Activated CD8-positive, alpha-beta memory T cell treated with anti-CD3 and anti-CD28 coated beads for 36 hours (primary cell): Measurements from ENCODE around the gene CHRDL1. TPM values are rescaled to one million over a fixed set of nuclear protein-coding genes. Genes with fewer than 3 reads are reported as not detected.

ENCODE experiments used
- CTCF ChIA-PET: fragments of 350-600 bp; sonication (Branson Sonifier 250); formaldehyde crosslinking; loops from one replicate; lab custom pipeline; 2021; ENCODE audit warnings: antibody characterized with exemption; lab: Charles Lee
- POLR2A ChIA-PET: fragments of 350-600 bp; sonication (Branson Sonifier 250); formaldehyde crosslinking; loops from one replicate; lab custom pipeline; 2021; ENCODE audit warnings: antibody characterized with exemption; lab: Charles Lee
- total RNA-seq, 2 experiments: library from RNA; stranded (reverse); gene quantifications; one replicate each; pipeline ENCODE4 v1.2.3, GENCODE V29; 2021

Gene CHRDL1
- total RNA-seq, 2 experiments from 2014 or later: not detected

DNA sequence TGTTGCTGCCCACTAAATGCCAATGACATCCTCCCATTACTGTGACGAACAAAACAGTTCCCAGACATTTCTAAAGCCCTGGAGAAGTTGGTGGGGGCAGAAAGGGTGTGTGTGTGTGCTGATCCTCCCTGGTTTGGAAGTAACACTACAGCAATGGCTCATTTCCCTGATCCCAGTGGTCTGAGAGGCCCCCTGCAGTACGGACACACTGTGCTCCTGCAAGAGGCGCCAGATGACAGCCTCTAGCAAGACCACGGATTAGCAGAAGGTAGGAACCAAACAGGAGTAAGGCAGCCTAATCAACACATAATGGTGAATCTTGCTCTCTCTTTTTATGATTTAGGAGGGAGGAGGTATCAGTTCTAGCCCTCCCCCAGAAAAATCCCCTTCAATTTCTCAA, 49.6 kb downstream of the CHRDL1 start:
- POLR2A ChIA-PET: no interaction called here

DNA sequence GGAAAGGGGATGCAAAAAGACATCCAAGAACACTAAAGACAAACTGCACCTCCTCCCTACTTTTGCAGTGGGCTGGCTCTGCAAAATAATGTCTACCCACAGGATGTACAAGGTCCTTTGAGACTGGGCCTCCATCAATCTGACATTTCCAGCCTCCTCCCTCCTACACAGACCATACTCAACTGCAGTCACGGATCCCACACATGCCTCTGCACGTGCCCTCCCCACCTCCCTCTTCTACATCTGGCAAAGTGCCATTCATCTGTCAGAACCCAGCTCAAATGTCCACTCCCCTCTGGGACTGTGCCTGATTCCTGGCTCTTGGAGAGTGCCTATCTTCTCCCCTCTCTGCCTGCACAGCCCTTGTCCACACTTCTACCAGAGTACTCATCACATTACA, 50.3 kb downstream of the CHRDL1 start:
- ChIA-PET CTCF (no interaction called here), POLR2A (no interaction called here)

More for the DNA sequence above, 49.6 kb downstream of the CHRDL1 start:
- CTCF ChIA-PET: no interaction called here

DNA sequence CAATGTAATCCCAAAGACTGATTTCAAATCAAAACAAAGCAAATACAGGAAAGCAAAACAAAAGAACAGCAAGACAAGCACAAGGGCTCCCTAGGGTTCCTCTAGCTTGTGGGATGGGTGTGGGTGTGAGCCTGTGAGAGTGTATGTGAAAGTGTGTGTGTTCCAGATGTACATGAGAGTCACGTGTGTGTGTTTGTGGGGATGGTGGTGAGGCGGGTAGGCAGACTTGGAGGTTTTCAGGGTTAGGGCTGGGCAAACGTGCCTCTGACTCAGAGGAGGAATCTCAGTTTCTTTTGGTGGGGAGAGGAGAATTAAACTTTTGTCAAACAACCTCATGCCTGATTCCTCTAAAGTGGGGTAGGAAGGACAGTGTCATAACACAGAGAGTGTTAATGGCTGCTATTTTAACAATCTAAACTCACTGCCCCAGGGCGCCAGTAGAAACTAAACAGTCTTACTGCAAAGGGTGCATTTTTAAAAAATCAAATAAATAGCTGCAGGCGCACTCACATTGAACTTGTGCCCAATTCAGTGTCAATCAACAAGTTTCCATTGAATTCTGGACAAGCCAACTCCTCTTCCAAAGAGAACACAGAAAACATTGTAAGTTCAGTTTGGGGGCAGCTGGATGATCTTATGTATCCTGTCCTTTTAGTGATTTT, 51.8 kb downstream of the CHRDL1 start:
- CTCF ChIA-PET: no interaction called here
- POLR2A ChIA-PET: no interaction called here

DNA sequence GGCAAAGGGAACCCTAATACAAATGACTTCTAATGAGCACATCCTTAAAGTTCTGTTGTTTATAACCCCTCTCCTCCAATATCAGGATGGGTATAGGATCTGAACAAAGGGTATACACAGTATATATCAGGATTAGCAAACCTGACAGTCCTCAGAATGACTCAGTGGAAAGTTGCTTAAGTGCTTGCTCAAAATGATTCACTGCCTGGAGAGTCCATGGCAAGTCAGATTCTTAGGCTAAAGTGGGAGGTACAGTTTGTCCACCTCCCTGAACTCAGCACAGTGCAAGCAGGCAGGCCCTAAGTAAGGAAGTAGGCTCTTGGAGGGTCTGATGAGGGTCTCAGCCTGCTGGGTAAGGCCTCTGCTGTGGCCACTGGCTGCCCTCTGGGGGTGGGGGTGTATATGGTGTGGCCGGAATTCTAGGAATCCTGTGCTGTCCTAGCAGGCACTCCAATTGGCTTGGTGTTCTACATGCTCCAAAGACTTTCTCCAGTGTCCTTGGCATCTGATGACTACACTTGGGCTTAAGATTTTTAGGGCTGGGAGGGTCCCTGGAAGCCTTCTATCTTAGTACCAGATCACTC, 54.3 kb downstream of the CHRDL1 start:
- POLR2A ChIA-PET: no interaction called here
- CTCF ChIA-PET: no interaction called here

DNA sequence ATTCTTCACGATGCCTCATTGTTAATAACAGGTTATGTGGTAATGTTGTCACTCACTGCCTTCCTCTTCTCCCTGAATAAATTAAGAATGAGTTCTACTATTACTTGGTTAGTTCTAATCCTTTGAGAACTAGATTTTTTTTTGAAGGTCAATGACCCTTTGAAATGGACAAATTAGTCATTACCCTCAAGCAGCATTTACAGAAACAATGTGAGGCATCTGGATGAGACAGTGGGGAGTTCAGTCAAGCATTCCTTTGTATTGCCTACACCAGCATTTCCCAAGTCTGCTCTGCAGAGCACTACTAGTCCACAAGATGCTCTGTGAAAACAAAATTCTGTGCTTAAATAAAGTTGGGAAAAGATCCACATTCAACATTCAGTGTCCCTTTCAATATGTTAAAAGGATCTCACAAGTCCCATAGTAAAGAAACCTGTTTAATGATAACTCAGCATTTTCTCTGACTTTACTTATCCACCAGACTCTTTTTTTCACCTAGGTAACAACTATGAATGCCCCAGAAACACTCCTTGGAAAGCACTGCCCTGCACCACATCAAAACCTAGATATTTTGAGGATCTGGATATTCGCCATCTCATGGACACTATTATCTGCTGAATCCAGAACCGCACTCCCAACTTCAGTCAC, 60.6 kb downstream of the CHRDL1 start:
- POLR2A ChIA-PET: no interaction called here
- CTCF ChIA-PET: no interaction called here

DNA sequence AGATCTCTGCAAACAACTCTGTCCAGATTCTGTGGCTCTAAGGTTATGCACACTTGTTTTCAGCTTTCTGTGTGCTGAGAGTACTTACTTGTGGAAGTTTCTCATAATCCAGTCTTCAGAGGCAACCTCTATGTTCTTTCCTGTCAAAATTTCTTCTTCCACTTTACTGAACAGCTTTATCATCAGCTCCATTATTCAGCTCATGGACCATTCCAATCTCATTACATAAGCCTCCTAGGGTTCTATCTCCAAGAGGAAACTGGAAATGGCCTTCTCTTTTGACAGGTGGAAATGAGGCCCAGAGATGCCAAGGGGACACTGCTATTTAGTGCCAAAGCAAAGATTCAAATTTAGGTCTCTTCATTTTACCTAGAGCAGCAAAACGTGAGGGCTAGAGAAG, 61.3 kb downstream of the CHRDL1 start:
- POLR2A ChIA-PET: no interaction called here

DNA sequence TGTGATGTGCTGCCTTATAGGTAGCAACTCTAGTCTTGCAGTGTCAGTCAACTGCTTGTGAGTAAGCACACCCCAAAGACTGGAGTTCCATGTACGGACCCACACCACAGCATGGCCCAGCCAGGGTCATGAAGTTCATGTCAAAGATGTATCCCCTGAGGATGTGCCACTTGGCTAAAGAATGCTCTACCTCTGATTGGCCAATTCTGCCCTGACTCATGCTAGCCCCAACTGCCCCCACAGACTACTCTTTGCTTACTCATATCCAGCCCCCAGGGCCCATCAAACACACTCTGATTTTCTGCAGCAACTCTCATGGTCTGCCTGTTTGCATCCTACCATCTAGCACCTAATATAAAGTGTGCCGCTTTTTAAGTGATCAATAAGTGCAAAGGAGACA, 62.5 kb downstream of the CHRDL1 start:
- ChIA-PET POLR2A (no interaction called here), CTCF (no interaction called here)

More for the DNA sequence above, 61.3 kb downstream of the CHRDL1 start:
- CTCF ChIA-PET: no interaction called here

DNA sequence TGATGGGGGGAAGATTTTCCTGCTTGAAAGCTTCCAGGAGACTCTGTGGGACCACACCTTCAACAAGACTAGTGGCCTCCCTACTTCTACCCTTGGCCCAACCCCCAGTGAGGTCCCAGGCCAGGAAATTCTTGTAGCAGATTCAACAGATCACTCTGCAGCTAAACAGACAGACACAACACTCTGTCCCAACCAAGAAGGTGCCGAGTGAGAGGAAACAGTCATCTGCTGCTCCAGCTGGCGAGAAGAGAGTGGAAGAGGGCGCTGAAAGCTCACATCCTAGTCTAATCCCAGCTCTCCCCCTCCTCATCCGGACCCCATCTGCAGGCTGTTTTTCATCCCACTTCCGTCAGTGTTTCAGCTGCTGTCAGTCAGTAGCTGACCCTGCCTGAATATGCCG, 63.4 kb downstream of the CHRDL1 start:
- POLR2A ChIA-PET: no interaction called here
- CTCF ChIA-PET: no interaction called here

DNA sequence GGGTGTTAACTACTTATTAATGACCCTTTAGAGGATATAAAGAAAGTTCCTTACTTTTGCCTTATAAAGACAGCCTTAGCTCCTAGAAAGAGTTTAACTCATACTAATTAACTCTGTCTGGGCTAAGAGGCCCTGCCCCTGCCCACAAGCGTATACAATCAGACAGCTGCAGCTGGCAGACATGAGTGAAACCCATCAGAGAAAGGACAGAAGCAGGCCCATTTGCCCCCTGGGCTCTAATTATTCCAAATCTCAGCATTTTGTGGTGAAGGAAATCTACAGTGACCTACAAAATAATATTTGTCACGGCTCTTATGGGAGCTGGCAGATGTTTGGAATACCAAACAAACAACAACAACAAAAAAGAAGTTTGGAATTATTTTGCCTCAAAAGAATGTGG, 71.8 kb downstream of the CHRDL1 start:
- POLR2A ChIA-PET: no interaction called here
- CTCF ChIA-PET: no interaction called here

DNA sequence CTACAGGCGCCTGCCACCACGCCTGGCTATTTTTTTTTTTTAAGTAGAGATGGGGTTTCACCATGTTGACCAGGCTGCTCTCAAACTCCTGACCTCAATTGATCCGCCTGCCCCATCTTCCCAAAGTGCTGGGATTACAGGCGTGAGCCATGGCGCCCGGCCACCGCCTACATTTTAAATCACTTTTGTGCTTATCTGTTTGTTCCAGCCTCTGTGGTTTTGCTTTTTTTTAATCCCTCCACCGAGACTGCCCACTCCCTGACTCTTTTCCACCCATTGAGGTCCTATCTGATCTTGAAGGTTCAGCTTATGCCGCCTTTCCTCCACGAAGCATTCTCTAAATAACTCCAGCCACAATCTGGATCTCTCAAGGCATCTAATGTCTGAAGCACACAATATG, 73.5 kb downstream of the CHRDL1 start:
- ChIA-PET CTCF (no interaction called here), POLR2A (no interaction called here)

DNA sequence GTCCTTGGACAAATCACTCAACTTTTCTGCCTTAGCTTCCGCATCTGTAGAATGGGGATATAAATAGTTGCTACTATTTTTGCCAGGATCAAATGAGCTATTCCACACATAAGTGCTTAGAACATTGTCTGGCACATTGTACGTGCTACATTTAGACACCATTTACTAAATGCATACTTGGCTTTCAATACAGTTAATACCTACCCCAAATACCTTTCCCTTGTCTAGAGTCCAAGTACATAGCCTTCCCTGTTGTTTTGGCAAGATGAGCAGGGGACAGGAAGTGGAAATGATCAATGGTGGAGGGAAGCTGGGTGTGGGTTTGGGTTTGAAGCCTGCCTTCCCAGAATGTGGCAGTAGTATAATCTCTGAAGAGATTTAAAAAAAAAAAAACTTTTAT, 82.0 kb downstream of the CHRDL1 start:
- CTCF ChIA-PET: no interaction called here
- POLR2A ChIA-PET: no interaction called here

DNA sequence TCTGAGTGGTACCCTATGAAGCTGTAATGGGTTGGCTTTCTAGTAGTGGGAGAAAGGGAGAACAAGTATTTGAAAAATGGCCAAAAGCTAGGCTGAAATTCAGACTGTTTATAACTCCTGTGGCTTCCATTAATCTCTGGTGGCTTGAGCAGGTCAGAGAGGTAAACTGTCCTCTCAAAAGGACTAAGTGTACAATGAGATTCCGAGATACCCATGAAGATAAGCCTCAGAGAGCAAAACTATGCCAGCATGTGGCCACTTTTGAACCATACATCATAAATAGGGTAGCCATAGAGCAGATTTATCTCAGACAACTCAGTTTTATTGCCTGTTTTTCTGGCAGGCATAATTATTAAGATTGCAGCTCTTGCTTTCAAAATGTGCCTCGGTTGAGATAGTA, 89.2 kb downstream of the CHRDL1 start:
- POLR2A ChIA-PET: no interaction called here
- CTCF ChIA-PET: no interaction called here

DNA sequence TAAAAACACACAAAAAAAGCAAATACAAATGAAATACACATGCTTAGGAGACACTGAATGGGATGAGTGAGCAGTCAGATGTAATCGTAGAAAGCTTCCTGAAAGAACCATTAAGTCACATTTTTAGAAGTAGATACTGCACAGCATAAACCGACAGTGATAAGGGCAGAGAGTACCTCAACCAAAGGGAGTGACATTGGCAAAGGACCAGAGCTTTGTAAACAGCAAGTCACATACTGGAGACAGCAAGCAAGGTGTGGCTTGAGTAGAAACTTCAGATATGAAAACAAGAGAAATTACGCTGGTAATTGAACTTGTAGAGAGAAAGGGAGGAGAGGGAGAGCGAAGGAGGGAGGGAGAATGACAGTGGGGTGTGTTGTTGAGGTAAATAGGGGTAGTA, 92.0 kb downstream of the CHRDL1 start:
- ChIA-PET CTCF (no interaction called here), POLR2A (no interaction called here)

DNA sequence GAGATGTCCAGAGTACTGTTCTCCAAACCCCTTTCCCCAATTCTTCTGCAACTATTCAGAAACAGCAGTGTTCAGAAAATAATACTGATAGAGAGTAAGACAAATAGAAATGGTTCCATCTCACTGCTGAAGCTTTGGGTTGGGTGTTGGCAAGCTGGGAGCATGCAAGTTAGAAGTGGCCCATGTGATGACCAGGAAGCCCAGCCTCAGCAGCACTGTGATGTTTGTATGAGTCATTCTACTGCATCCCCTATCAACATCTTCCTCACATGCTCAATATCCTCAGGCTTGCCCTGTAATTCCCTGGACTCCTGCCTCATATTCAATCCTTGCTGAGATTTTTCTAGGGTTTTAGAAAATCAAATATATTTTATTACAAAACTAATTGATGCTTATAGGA, 96.5 kb downstream of the CHRDL1 start:
- ChIA-PET CTCF (no interaction called here), POLR2A (no interaction called here)

DNA sequence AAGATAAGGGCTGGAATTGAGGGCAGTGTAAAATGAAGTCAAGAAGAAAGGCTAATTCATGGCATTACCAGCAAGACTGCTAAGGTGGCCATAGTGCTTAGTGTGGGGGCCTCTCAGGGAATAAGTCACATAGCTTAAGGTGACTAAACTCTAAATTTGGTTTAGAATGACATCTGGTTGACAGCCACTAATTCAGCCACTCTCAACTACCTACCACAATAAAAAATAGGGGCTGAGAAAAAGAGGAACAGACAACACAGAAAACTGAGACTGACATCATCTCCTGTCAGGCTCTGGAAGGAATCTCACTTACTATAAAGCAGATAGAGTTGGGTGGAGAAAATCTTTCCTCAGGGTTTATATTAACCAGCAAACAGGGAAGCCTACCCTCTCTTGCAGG, 96.9 kb downstream of the CHRDL1 start:
- CTCF ChIA-PET: no interaction called here
- POLR2A ChIA-PET: no interaction called here

DNA sequence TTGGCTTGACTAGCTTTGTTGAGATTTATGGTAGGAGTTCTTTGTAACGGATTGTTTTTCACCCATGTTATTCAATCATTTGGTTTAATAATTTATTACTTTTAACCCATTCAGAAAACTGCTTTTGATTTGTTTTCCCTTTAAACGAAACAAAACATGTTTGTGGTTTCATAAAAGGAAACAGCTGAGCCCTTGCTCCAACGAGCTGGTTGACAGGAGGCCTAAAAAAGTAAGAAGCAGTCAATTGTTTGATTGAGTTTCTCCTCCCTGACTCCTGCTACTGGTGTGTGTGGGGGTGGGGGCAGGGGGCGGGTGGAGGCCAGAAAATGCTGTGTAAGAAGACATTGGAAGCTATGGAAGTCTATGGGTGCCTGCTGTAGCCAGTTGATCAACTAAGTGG, 102.8 kb downstream of the CHRDL1 start:
- POLR2A ChIA-PET: no interaction called here
- CTCF ChIA-PET: no interaction called here

DNA sequence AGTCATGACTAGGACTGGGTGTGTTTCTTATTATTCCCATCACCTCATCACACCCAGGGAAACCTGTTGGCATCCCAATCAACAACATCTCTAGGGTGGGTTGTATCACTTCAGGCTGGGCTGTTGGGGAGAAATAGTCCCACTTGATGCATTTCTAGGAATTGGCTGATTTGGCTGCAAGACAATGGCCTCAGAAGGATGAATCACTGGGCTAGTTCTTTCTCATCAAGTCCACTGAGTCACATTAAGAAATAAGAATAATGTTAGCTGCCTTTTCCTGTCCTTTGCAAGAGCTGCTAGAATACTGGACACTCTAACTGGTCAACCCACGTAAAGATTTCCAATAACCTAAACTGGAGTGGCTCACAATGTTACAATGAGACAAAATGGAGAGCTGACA, 104.2 kb downstream of the CHRDL1 start:
- POLR2A ChIA-PET: no interaction called here
- CTCF ChIA-PET: no interaction called here

DNA sequence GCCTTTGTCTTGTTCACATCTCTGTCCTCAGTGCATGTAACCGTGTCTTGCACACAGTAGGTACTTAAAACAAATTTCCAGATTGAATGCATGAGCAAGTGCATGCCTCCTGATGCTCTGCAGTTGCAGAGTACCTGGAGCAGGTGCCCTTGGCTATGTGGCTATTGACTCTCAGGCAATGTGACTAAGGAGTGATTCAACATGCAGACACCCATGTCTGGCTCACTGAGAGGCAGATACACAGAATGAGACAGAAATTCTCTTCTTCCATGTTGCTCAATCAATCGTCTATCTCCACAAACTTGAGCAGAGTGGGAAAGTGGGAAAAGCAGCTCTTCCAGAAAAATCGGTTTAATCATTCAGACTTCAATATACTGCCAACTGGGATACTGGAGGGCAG, 111.0 kb downstream of the CHRDL1 start:
- CTCF ChIA-PET: no interaction called here
- POLR2A ChIA-PET: no interaction called here

DNA sequence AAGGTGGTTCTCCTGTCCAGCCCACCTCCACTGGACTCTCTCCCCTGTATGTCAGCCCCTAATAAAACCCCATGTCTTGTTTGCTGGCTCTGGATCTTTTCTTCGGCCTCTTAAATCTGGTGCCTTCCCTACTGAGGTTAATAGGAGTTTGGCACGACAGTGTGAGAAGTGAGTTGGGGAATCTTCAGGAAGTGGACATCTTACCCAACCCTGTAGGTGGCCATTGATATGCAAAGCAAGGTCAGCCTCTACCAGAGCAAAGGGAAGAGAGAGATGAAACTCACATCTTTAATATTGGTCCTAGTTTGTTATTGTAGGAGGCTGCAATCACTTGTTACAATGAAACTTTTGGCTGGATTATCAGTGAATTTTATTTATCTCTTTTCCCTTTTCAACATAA, 111.7 kb downstream of the CHRDL1 start:
- ChIA-PET POLR2A (no interaction called here), CTCF (no interaction called here)

DNA sequence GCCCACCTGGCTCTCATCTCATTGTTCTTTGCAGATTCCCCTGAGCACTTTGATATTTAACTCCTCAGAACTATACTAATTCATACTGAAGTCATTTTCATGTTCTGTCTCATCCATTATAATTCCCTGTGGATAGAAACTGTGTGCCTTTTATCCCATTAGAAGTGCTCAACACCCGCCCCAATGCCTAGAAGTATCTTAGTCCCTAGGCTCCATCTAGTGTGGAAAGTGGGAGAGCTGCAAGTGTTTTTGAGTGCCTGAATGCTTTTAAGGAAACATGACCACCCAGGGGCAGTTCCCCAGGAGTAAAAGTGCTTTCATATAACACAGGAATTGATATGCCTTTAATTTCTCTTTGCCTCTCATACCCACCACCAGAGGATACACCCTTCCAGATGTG, 117.0 kb downstream of the CHRDL1 start:
- ChIA-PET CTCF (no interaction called here), POLR2A (no interaction called here)

DNA sequence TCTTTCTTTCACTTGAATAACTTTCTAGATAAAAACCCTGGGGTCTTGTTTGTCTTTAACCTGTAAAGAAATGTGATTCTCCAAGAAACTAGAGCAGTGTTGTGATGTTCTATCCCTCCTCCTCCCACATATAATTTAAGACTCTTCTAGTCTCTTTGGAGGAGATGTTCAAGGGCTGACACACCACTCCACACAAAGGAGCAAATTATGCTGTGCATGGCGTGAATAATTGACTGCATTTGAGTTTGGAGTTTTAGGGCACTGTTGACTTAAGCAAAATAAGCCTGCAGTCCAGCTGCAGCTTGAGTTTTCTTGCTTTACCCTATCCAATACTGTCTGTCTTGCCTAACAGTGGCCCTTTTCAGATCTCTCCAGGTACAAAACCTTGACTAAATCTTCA, 119.7 kb downstream of the CHRDL1 start:
- CTCF ChIA-PET: no interaction called here
- POLR2A ChIA-PET: no interaction called here
